K562 (cell line): ENCODE measurements around the gene IRX5.

Experiments
- EGR1 ChIP-seq: fragments of 450-650 bp; conservative IDR thresholded peaks from 2 replicates; pipeline ENCODE4 v1.6.1; 2017; ENCODE audit warnings: mild to moderate bottlenecking
- EZH2 ChIP-seq: IDR thresholded peaks from 2 replicates; pipeline ENCODE4 v1.6.1; 2012; ENCODE audit warnings: low read depth, mild to moderate bottlenecking, inconsistent platforms, low read length, borderline replicate concordance
- JUN ChIP-seq, 2 experiments: sonication (generic) in 1 of 2; formaldehyde crosslinking in 1 of 2; IDR thresholded peaks; 2 replicates each; pipeline versions ENCODE4 v1.6.1 to v1.8.0; 2012 to 2022; ENCODE audit warnings: borderline replicate concordance in 2 of 2, mild to moderate bottlenecking in 2 of 2, improper control_type of control experiment in 1 of 2, low read depth in 1 of 2, low read length in 1 of 2, missing genetic modification reagents in 1 of 2
- NR2C2 ChIP-seq, 2 experiments: fragments of 200-800 bp in 1 of 2; sonication (Bioruptor generic) in 1 of 2; sonication (generic) in 1 of 2; formaldehyde crosslinking in 1 of 2; IDR thresholded peaks; 2 replicates each; pipeline versions ENCODE4 v1.6.1 to v1.8.0; 2016 to 2022; ENCODE audit warnings: mild to moderate bottlenecking in 1 of 2, missing compliant biosample characterization in 1 of 2, missing genetic modification characterization in 1 of 2, missing genetic modification reagents in 1 of 2
- POLR2AphosphoS5 ChIP-seq: IDR thresholded peaks from 2 replicates; pipeline ENCODE4 v1.6.1; 2011; ENCODE audit warnings: mild to moderate bottlenecking, low read depth, low read length, moderate library complexity; ENCODE audit not compliant: control insufficient read depth, insufficient read depth
- RAD21 ChIP-seq, 2 experiments: fragments of 250-450 bp in 1 of 2; fragments of 450-650 bp in 1 of 2; sonication (Bioruptor Pico) in 1 of 2; formaldehyde crosslinking in 1 of 2; IDR thresholded peaks in 1 of 2; conservative IDR thresholded peaks in 1 of 2; 2 replicates each; pipeline versions ENCODE4 v1.4.0 to v1.8.0; 2020 to 2022; ENCODE audit warnings: mild to moderate bottlenecking in 2 of 2, moderate library complexity in 1 of 2
- ZC3H8 ChIP-seq: fragments of 450-650 bp; IDR thresholded peaks from 2 replicates; pipeline ENCODE4 v1.6.1; 2017
- ZNF121 ChIP-seq: sonication (generic); formaldehyde crosslinking; conservative IDR thresholded peaks from 2 replicates; pipeline ENCODE4 v1.8.0; 2022; ENCODE audit warnings: missing genetic modification reagents
- ZNF384 ChIP-seq: IDR thresholded peaks from 2 replicates; pipeline ENCODE4 v1.6.1; 2012; ENCODE audit warnings: low read depth, low read length, improper control_type of control experiment
- ZNF644 ChIP-seq: fragments of 200-800 bp; sonication (Bioruptor generic); IDR thresholded peaks from 2 replicates; pipeline ENCODE4 v1.6.1; 2016; ENCODE audit warnings: low read depth, missing genetic modification characterization, missing compliant biosample characterization
- TF ChIP-seq, protein P1 (sequence below): fragments of 450-650 bp; IDR thresholded peaks from one replicate; pipeline ENCODE4 v1.6.1; 2018; ENCODE audit warnings: mild to moderate bottlenecking, moderate library complexity; ENCODE audit not compliant: partially characterized antibody
- TF ChIP-seq, protein P2 (sequence below): fragments of 450-650 bp; IDR thresholded peaks from 2 replicates; pipeline ENCODE4 v1.6.1; 2018; ENCODE audit warnings: mild to moderate bottlenecking, low read depth; ENCODE audit not compliant: partially characterized antibody
- TF ChIP-seq, protein P3 (sequence below): sonication (generic); formaldehyde crosslinking; IDR thresholded peaks from 2 replicates; pipeline ENCODE4 v1.8.1; 2023; ENCODE audit warnings: mild to moderate bottlenecking, missing genetic modification reagents

GRCh38 chr16:54929090-54930004 is 1.3 kb upstream of the IRX5 start:
- TF ChIP-seq EZH2 (no peak), ZC3H8 (no peak), ZNF384 (no peak), ZNF121 (CRISPR knock-in tag) (no peak), ZNF644 (tag) (no peak), NR2C2 (CRISPR knock-in tag; IDR thresholded peaks at IDR 0.05) (no peak), NR2C2 (tag; IDR thresholded peaks at IDR 0.05) (no peak), JUN (IDR thresholded peaks at IDR 0.05; ENCODE audit: borderline replicate concordance, low read depth, low read length) (peak; percentile 20; the same call in 1 of the 2 replicates), JUN (CRISPR knock-in tag; IDR thresholded peaks at IDR 0.05; ENCODE audit: borderline replicate concordance) (no peak), RAD21 (CRISPR knock-in tag; conservative IDR thresholded peaks at IDR 0.05 in 1 of 2, IDR thresholded peaks at IDR 0.05 in 1 of 2) (no peak), POLR2AphosphoS5 (no peak), EGR1 (peak; percentile 82)
- TF ChIP-seq, protein P1, sequence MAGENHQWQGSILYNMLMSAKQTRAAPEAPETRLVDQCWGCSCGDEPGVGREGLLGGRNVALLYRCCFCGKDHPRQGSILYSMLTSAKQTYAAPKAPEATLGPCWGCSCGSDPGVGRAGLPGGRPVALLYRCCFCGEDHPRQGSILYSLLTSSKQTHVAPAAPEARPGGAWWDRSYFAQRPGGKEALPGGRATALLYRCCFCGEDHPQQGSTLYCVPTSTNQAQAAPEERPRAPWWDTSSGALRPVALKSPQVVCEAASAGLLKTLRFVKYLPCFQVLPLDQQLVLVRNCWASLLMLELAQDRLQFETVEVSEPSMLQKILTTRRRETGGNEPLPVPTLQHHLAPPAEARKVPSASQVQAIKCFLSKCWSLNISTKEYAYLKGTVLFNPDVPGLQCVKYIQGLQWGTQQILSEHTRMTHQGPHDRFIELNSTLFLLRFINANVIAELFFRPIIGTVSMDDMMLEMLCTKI, result no peak
- TF ChIP-seq, protein P2, sequence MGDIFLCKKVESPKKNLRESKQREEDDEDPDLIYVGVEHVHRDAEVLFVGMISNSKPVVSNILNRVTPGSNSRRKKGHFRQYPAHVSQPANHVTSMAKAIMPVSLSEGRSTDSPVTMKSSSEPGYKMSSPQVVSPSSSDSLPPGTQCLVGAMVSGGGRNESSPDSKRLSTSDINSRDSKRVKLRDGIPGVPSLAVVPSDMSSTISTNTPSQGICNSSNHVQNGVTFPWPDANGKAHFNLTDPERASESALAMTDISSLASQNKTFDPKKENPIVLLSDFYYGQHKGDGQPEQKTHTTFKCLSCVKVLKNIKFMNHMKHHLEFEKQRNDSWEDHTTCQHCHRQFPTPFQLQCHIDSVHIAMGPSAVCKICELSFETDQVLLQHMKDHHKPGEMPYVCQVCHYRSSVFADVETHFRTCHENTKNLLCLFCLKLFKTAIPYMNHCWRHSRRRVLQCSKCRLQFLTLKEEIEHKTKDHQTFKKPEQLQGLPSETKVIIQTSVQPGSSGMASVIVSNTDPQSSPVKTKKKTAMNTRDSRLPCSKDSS, result no peak
- TF ChIP-seq, protein P3, sequence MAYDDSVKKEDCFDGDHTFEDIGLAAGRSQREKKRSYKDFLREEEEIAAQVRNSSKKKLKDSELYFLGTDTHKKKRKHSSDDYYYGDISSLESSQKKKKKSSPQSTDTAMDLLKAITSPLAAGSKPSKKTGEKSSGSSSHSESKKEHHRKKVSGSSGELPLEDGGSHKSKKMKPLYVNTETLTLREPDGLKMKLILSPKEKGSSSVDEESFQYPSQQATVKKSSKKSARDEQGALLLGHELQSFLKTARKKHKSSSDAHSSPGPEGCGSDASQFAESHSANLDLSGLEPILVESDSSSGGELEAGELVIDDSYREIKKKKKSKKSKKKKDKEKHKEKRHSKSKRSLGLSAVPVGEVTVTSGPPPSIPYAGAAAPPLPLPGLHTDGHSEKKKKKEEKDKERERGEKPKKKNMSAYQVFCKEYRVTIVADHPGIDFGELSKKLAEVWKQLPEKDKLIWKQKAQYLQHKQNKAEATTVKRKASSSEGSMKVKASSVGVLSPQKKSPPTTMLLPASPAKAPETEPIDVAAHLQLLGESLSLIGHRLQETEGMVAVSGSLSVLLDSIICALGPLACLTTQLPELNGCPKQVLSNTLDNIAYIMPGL (CRISPR knock-in tag), result no peak
